Choroid plexus epithelial cell (primary cell): Measurements from ENCODE around the gene NELL1.

Source experiments
- DNase-seq: peaks from one replicate; pipeline ENCODE4 v3.0.0-alpha.2; 2010; ENCODE audit warnings: low read depth
- H3K4me3 ChIP-seq: 2 replicates; pipeline ENCODE4 v1.5.1; 2011; ENCODE audit warnings: low read depth, mild to moderate bottlenecking, control low read depth, low read length, moderate library complexity
- TF ChIP-seq, protein P1 (sequence below): conservative IDR thresholded peaks from 2 replicates; pipeline ENCODE4 v1.5.1; 2011; ENCODE audit warnings: low read depth, mild to moderate bottlenecking, control low read depth, inconsistent platforms, low read length, moderate library complexity

Gene NELL1

DNA sequence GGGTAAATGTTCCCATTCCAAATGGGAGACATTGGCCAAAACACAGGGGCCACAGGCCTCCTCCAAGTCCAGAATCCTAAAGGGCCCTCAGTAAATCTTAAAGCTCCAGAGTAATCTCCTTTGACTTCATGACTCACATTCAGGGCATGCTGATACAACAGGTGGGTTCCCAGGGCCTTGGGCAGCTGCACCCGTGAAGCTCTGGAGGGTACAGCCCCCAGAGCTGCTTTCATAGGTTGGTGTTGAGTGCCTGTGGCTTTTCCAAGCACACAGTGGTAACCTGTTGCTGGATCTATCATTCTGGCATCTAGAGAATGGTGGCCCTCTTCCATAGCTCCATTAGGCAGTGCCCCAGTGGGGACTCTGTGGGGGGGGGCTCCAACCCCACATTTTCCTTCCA, 54.0 kb downstream of the NELL1 start:
- TF ChIP-seq, protein P1, sequence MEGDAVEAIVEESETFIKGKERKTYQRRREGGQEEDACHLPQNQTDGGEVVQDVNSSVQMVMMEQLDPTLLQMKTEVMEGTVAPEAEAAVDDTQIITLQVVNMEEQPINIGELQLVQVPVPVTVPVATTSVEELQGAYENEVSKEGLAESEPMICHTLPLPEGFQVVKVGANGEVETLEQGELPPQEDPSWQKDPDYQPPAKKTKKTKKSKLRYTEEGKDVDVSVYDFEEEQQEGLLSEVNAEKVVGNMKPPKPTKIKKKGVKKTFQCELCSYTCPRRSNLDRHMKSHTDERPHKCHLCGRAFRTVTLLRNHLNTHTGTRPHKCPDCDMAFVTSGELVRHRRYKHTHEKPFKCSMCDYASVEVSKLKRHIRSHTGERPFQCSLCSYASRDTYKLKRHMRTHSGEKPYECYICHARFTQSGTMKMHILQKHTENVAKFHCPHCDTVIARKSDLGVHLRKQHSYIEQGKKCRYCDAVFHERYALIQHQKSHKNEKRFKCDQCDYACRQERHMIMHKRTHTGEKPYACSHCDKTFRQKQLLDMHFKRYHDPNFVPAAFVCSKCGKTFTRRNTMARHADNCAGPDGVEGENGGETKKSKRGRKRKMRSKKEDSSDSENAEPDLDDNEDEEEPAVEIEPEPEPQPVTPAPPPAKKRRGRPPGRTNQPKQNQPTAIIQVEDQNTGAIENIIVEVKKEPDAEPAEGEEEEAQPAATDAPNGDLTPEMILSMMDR, result no peak
- H3K4me3 ChIP-seq, result no peak overlapping the region
- DNase-seq, result no peak

DNA sequence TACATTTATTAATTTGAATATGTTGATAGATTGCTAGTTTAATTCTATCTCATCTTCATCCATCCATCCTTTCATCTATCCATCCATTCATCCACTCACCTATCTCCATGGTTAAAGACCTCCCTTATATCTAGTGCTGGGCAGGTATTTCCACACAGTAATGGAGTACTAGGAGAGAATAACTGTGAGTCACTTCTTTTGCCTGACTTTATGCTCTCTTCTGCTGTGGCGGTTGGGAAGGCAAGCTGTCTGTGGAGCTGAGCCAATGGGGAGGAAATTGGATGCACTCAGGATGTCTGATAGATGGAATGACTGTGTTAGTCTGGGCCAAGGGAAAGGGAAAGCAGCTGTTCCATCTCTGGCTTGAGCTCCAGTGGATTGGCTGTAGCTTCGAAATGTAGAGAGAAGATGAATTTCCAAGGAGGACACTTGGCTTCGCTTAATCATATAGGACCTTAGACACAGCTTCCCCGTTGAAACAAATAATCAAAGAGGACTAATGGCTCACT, 60.3 kb downstream of the NELL1 start:
- TF ChIP-seq, protein P1, result no peak

DNA sequence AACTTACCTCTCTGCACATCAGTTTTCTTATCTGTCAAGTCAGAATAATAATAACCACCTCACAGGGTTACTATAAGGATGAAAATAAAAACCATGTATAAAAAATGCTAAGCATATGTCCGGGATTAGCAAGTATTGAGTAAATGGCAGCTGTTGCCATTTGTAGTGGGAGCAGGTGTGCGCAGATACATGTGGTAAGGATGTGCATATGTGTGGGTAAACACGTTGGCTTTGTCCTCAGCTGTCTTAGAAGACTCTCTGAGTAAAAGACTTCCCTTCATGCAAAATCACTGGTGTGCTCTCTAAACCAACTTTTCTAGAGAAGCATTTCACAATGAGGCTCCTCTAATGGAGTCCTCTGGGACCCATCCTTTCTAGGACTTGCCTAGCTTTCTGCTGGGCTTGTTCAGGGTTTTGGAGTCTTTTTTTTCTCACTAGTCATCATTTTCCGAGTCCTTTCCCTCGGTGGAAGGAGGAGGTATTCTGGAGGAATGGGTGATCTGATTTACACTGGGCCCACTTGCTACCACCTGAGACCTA, 62.4 kb downstream of the NELL1 start:
- DNase-seq, result no peak
- H3K4me3 ChIP-seq, result no peak overlapping the region
- TF ChIP-seq, protein P1, result no peak

More for the DNA sequence above, 60.3 kb downstream of the NELL1 start:
- no peak for DNase-seq
- no peak overlapping the region for H3K4me3 ChIP-seq

DNA sequence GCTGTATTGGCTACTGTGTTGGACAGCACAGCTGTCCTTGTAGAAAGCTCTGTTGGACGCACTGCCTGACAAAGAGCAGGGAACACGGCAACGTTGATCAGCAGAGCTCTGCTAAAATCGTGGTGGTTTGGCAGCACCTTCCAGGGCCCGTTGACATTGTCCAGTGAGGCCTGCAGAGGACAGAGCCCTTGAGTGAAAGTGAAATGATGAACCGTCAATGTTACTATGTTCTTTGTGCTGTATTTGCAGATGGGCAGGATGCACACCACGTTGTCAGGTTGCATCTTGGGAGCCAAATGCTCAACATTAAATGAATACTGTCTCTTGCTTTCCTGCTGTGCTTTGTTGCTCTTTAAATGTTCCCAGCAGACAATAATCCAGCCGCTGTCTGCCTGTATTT, 69.7 kb downstream of the NELL1 start:
- TF ChIP-seq, protein P1, result no peak
- no peak overlapping the region for H3K4me3 ChIP-seq
- no peak for DNase-seq

DNA sequence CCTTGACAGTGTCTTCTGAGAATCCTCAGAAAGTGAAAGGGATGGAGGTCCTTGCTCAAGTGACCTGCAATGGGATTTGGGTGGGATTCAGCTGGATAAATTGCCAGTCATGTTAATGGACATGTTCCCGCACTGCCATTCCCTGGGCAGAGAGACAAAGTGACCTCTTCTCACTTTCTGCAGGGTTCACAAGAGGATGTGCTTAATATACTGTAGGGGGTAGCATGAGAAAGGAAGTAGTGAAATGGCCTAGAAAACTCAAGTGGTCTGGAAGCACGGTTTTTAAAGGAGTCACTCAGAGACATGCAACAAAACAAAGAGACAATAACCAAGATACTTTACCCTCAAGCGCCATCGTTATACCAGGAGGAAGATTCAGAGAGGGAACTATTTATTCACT, 70.2 kb downstream of the NELL1 start:
- H3K4me3 ChIP-seq, result no peak overlapping the region
- no peak for DNase-seq
- TF ChIP-seq, protein P1, result no peak

DNA sequence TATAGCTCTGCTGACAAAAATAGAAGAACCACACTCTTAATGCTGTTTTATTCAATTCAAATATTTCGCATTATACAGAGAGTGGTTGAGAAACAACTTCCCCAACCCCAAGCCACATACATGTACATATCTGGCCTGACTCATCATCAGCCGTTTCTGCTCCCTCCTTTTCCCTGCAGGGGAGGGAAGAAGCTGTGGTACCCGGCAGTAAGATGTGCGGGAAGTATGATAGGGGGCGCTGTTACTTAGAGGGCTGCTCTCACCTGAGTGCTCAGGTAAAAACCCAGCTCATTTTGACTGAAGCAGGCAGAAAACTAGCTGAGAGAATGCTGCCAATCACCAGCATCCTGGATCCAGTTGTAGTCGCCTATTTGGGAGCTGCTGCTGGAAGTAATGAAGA, 85.5 kb downstream of the NELL1 start:
- no peak for DNase-seq
- TF ChIP-seq, protein P1, result peak; percentile 2
- H3K4me3 ChIP-seq, result no peak overlapping the region

DNA sequence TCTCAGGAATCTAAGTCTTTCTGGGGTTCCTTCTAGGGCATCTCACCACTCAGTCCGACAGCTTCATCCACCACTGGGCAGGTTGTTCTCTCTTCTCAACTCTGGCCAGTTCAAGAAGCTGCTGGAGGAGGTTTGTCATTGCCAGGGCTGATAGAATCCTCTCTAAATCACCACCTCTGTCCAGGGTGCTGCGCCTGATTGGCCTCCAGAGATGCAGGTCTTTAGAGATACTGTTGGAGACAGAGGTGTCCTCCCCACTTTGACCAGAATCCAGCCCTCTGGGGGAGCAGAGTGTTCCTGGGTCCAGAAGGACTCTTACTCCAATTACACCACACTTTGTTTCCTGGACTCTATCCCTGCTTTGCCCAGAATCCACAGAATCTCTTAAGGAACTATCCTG, 90.2 kb downstream of the NELL1 start:
- no peak overlapping the region for H3K4me3 ChIP-seq
- DNase-seq, result no peak
- TF ChIP-seq, protein P1, result no peak
